HG02759 (cell line): Measurements from ENCODE around the gene SLAMF9.
"Not testable (repeated sequence)": the region's sequence is repeated elsewhere in the genome, so short reads cannot be mapped to it uniquely, and the experiment has no call there.

ENCODE experiments used
- ATAC-seq: cut with Tn5 transposase; IDR thresholded peaks from one replicate; pipeline ENCODE4 v1.9.1; 2021; ENCODE audit warnings: mild to moderate bottlenecking, moderate library complexity; ENCODE audit not compliant: unreplicated experiment

The SLAMF9 gene

DNA sequence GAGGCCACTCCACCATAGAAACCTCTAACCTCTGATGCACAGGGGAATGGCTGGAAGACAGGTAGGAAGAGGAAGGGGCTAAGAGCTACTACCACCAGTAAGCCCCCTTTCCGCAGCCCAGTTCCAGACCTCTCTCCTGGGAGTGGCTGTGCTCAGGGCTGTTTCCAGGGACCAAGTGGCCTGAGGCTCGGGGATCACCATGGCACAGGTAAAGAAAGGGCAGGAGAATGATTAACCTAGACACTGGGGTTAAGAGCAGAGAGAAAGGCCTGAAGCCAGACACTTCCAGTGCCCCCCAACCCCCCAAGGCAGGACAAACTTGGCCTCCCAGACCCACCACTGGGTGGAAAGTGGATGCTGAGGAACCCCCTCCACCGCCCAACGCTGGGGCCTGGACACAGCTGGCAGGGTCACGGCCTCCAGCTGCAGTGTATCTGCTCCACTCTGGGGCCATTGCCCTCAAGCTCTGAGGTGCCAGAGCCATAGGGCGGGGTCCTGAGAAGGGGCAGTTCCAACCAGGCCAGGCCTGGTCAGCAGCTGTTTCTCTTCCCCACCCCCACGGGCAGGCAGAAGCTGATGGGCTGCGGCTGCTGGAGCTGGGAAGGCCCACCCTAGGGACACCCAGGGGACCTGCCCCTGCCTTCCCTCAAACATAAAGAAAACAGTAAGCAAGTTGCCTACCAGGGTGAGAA, 31.4 kb downstream of the SLAMF9 start:
- ATAC-seq, result no peak

DNA sequence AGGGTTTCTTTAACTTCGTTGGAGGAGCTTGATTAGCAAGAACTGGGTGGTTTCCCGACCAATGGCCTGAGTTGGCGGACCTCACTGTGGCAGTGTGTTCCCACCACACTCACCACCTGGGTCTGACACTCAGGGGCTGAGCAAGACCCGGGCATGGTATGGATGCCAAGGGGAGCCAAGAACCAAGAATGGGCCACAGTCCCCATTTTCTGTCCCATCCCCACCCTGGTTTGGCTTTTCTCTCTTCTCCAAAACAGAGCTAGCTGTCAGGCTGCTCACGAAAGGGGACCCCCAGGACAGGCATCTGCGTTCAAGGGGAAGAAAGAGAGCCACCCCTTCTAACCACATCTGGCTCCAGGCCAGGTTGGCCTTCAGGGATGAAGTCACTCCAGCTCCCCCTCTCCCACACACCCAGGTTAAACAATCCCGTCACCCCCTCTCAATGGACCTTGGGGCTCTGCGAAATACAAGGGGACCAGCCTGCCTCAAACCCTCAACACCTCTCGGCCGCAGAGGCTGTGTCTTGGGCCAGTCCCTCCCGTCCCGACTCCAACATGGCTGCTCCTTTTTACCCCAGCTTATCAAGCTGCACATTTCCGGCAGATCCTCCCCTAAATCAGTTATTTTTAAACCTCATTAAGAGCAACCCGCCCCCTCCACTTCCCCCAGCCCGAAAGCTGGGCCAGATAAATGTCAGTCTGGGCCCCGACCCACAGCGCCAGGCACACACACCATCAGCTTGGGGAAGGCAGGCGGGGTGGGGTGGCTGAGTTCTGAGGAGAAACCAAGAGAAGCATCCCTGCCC, 32.1 kb downstream of the SLAMF9 start:
- ATAC-seq, result peak; percentile 13

DNA sequence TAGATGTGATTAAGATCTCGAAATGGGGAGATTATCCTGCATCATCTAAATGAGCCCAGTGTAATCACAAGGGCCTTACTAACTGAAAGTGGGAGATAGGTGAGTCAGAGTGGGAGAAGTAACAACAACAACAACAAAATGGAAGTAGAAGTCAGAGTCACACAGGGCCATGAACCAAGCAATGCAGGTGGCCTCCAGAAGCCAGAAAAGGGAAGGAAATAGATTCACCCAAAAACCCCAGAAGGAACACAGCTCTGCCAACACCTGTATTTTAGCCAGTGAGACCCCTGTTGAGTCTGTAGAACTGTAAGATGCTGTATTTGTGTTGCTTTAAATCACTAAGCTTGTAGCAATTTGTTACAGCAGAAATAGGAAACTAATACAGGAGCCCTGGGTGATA, 32.8 kb downstream of the SLAMF9 start:
- ATAC-seq, result peak; percentile 23

DNA sequence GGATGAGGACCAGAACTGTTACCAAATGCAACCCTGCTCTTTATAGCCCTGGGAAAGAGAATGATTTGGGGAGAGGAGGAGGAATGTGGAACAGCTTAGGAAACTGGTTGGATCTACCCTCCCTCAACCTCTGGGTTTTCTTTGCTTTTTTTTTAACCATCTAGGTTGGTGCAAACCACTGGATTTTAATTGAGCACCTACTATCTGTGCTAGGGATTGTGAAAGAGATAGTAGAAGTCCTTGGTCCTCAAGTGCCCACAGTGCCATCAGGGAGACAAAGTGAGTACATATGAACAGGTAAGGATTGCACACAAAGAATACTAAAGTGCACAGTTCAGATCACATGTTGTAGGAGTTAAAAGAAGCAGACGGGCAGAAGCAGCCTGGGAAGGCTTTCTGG, 33.4 kb downstream of the SLAMF9 start:
- ATAC-seq, result no peak

DNA sequence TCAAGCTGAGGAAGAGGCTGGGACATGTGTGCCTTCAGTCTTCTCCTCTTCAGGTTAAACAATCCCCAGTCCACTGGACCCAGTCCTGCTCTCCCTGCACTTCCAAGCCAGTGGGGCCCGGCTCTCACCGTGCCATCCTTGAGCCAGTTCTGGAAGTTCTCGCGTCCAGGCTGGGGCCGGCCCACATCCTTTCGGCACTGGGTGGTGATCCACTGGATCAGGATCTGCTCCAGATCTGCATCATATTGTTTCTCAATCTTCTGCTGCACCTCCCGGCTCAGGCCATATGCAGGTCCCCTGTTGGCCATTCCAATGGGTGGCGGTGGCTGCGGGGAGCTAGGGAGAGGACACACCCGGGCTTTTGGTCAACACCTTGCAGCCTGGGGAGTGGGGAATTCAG, 33.8 kb downstream of the SLAMF9 start:
- no peak for ATAC-seq

DNA sequence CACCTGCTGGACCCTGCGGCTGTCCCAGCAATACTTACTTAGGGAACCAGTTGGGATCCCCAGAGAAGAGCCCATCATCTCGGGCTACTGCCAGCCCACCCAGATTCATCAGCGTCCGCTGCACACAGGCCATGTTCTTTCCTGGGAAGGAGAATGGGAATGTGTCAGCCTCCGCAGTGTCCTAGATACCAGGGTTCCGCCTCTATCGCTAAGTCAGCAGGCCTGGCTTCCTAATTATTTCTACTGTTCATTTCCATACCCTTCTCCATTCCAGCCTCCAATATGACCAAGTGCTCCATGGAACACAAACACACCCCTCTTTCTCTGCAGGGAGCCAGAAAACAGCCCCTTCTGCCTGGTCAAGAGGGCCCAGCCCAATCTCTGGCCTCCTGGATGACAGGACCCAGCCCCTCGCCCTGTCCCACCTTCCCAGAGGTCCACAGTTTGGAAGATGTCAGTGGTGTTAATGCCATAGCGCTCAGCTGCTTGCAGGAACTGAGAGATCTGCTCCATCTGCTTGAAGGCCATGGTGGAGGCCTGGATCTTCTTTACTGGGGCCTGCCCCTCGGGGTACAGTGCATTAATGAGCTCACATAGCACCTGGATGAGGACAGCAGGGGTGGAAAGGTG, 34.7 kb downstream of the SLAMF9 start:
- ATAC-seq, result no peak

DNA sequence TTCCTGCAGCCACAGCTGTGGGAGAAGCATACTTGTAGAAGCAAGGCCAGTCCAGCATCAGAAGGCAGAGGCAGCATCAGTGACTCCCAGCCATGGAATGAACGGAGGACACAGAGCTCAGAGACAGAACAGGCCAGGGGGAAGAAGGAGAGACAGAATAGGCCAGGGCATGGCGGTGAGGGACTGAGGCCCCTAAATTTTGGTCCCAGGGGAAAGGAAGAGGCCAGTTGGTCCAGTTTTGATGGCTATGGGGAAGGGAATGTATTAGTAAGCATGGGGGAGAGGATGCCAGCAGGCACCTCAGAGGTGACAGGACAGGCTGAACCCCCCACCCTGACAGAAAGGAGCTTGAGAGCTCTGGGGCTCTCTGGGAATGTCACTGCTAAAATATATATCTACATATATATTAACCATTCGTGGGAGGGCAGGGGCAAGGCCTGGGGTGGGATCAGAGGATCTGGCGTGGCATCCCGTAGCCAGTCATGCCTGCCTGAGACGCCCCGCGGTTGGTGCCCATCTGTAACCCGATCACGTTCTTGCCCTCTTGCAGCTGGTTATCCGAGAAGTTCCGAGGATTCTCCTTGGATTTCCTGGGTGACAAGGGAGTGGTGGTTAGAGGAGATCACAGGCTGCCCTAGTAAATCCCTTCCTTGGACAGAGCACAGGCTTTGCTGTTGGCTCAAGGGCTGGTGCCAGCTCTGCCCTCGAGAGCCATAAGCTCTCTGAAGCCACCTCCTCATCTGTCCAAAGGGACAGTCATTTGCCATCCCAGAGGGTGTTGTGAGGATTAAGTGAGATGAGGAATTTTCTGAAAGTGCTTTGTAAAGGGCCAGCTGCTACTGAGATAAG, 35.5 kb downstream of the SLAMF9 start:
- ATAC-seq, result no peak

DNA sequence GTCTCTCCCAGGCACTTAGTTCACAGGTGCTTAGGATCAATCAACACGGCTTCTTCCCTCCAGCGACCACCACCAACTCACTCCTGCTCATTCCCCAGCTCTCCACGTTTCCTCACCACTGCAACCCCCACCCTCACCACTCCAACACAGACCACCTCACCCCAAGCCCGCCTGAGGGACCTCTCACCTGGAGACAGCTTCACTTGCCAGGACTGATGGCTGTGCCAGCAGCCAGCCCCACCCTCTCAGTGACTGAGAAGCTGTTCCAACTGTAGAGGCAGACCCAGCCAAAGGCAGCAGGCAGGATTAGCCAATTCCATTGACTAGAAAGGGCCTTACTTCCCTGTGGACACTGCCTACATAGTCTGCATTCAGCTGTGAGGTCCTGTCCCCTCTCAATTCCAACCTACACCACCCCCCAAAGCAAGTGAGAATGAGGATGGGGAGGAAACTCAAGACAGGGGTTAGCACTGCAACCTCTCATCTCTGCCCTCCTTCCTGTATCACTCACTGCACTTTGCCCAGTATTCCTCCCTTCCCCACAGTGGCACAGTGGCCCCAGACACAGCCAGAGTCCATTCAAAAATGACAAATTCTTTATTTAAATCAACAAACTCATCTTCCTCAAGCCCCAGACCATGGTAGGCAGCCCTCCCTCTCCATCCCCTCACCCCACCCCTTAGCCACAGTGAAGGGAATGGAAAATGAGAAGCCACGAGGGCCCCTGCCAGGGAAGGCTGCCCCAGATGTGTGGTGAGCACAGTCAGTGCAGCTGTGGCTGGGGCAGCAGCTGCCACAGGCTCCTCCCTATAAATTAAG, 36.3 kb downstream of the SLAMF9 start:
- no peak for ATAC-seq

DNA sequence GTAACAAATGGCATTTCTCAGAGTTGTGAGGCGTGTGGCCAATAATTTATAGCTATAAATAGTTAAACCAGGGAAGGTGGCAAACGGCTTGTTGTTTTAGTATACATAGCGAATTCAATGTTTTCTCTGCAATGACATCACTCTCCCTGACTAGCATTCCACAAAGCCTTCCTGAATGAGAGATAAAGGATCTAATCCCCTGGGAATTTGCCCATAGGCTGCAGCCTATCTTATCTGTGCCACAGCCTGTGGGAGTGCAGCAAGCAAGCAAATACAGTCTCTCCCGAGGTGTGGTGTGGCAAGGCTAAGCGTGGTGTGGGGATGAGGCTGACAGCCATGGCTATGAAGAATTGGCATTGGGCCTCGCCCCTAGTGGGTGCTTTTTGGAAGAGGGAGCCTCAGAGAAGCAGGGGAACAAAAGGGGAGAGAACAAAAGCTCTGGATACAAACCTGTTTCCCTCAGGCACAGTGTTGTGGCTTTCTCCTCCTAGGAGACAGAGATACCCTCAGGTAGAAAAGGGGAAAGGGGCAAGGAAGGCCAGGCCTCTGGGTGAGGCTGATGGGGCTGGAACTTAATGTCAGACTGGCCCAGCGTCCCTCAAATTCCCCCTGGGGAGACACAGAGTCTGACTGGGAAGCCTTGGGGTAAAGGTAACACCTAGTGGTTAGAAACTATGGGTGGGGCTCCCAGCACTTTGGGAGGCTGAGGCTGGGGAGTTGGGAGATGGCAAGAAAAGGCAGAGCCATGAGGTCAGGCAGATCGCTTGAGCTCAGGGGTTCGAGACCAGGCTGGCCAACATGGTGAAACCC, 37.6 kb downstream of the SLAMF9 start:
- no peak for ATAC-seq

DNA sequence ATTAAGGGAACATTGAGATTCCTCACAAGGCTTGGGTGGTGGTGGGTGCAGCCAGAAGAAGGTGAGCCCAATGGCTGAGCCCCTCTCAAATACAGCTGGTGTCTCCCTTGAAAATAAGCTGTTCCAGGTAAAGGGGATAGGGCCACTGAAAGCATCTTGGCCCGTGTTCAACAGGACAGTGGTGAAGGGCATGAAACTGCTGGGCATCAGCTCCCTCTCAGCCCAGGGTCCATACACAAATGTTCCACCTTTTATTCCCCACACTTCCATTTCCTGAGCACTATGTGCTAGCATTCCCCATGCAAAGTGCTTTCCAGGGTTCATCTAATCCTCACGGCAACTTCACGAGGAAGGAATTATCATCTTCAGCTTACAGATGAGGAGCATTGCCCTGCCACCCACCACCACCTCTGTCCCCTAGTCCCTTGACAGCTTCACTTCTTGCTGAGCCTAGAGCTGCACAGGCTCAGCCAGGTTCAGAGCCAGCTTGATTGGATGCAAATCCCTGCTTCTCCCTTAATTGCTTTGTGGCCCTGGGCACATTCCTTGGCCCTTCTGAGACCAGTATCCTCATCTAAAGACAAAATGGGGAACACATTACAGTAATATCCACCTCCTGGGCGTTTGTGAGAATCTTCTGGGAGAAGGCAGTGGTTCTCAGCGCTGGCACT, 38.3 kb downstream of the SLAMF9 start:
- ATAC-seq, result no peak

DNA sequence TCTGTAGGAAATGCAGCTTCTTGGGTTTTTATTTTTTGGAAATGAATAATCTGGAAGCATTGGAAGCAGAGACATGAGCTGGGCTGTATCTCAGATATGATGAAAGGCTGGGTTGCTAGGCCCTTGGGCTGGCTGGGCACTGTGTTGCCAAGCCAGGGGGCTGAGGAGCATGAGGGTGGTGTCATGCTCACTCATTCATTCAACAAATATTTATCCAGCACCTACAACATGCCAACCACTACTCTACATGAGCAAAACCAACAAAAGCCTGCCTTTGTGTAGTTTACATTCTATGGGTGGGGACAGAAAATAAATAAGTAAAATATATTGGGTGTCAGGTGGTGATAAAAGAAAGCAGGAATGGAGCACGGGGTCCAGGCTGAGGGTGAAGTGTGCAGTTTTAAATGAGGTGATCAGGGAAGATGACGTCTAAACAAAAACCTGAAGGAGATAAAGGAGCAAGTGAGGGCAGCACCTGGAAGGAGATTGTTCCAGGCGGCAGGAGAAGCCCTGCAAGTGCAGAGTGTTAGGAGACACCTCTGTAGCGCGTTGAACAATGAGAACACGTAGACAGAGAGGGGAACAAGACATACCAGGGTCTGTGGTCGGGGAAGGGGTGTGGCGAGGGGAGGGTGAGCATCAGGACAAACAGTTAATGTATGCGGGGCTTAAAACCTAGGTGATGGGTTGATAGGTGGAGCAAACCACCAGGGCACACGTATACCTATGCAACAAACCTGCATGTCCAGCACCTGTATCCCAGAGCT, 39.6 kb downstream of the SLAMF9 start:
- no peak for ATAC-seq

DNA sequence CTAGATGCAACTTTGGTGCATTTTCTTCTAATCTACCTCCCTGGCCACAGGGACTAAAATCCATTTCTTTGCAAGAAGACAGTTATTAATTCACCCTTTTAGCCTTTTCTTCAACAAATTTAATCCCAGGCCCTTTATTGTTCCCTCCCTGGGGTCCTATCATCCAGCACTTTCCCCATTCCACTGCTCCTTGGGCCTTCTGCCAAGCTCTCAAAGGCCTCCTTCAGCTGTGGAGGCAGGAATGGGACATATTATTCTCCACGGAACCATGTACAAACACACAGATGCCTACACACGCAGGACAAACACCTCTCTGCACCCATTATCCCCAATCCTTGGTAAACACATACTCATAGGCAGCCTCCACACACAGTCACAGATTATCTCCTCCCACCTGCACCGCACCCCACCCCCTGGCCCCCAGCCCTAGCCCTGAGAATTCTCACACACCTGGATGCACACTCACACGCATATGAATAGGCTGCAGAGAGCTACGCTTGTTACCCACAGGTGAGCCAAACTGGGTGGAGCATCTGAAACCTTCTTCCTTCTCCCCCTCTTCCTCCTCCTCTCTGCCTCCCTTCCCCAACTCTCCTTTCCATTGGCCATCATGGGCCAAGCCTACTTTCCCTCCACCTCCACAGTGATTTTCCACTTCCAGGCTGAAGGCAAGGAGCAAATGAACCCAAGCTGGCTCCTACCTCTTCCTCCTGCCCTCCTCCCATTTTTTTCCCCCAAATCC, 40.4 kb downstream of the SLAMF9 start:
- ATAC-seq, result no peak

DNA sequence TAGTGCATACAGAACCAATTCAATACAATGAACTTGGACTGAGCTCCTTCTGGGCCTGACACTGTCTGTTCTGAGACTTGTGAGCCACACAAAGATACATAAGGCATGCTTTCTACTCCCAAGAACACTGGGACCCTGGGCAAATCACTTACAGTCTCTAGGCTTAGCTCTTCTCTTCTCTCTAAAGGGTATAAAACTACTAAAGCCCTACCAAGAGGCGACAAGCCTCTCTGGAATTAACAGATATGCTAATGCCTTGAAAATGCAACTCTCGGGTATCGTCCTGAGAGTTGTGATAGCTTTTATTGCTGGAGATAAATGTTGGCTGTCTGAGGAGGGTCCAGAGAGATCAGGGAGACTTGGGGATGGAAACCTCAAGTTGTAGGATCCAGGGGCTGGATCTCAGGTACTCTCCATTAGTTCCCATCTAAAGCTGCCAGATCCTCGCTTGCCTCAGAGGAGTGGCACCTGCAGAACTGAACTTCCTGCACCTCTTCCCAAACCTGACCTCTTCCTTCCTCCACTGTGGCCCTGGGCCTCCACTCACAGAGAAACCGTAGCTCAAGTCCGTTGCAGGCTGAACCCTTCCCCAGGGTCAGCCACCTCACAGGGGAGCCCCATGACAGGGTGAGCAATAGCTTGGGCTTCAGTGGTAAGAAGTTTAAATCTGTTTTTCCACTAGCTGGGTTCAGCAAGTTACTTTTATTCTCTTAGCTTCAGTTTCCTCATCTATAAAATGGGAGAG, 42.5 kb downstream of the SLAMF9 start:
- ATAC-seq, result no peak

DNA sequence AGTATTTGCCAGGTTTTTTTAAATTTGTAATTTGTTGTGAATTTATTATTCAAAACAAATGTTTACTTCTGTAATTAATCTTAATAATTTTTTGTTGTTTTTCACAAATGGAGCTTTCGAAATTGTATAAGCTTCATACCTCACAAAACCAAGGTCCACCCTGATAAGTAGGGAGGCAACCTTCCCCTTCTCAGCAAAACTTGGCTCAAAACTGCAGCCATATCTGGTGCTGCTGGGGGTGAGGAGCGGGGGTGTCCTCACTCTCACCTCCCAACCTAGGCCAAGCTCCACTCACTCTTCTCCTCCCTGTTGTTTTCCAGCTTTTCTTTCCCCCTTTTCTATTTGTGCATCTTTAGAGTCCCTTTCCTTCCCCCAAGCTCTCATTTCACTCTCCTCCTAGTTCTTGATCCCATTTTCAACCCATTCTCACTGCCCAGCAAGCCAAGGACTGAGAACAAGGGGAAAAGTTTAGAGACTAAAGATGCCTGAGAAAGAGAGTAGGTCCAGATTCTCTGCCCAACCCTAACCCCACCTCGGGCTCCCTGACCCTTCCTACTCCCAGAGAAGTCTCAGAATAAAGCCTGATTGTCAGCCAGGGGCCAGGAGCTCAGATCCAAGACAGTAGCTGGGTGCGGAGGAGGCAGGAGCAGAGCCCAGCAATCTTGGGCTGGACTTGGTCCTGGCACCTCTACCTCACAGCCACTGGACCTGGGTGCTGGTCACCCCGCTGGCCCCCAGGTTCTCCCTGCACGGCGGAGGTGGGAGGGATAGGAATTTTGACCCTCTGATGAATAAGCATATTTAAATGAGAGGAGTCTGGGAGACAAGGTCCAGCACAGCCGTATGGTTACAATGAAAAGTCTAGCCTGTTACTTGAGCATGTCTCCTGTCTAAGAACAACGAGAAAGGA, 45.8 kb downstream of the SLAMF9 start:
- ATAC-seq, result no peak

DNA sequence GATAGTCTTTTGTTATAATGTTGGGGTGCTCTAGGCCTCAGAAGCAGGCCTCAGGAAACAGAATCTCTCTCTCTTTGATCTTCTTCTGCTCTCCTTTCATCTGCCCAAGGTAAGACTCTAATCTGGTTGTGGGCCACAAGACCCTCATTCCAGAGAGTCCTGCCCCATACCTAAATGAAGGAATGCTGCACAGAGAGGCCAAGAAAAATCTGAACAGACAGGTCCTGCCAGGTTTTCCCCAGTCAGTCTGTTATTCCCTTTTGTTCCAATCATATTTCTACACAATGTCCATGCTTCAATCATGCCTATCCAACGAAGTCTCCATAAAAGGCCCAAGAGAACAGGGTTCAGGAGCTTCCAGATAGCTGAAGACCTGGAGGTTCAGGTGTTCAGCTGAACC, 47.1 kb downstream of the SLAMF9 start:
- ATAC-seq, result no peak

DNA sequence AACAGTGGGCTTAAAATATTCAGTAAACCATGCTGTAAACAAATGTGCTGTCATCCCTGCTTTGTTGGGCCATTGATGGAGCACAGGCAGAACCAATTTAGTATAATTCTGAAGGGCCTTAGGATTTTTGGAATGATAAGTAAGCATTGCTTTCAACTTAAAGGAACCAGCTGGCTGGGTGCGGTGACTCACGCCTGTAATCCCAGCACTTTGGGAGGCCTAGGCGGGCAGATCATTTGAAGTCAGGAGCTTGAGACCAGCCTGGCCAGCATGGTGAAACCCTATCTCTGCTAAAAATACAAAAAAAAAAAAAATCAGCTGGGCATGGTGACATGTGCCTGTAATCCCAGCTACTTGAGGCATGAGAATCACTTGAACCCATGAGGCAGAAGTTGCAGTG, 50.0 kb downstream of the SLAMF9 start:
- not testable (repeated sequence) for ATAC-seq
